GM12872 (cell line): Measurements from ENCODE around the gene ANXA7.

Experiments used
- TF ChIP-seq, protein P1 (sequence below): IDR thresholded peaks from 3 replicates; pipeline ENCODE4 v1.5.1; 2011; ENCODE audit warnings: low read depth, mild to moderate bottlenecking, low read length, moderate library complexity; ENCODE audit not compliant: insufficient read depth

ANXA7 gene

DNA sequence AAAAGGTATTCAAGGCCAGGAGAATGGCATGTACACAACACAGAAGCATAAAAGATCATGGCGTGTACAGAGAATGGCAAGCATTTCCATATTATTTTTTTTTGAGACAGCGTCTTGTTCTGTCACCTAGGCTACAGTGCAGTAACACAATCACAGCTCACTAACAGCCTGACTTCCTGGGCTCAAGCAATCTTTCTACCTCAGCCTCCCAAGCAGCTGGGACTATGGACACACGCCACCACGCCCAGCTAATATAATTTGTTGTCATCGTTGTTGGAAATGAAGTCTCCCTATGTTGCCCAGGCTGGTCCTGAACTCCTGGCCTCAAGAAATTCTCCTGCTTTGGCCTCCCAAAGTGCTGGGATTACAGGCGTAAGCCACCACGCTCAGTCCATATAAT, 27.3 kb downstream of the ANXA7 start:
- TF ChIP-seq, protein P1, sequence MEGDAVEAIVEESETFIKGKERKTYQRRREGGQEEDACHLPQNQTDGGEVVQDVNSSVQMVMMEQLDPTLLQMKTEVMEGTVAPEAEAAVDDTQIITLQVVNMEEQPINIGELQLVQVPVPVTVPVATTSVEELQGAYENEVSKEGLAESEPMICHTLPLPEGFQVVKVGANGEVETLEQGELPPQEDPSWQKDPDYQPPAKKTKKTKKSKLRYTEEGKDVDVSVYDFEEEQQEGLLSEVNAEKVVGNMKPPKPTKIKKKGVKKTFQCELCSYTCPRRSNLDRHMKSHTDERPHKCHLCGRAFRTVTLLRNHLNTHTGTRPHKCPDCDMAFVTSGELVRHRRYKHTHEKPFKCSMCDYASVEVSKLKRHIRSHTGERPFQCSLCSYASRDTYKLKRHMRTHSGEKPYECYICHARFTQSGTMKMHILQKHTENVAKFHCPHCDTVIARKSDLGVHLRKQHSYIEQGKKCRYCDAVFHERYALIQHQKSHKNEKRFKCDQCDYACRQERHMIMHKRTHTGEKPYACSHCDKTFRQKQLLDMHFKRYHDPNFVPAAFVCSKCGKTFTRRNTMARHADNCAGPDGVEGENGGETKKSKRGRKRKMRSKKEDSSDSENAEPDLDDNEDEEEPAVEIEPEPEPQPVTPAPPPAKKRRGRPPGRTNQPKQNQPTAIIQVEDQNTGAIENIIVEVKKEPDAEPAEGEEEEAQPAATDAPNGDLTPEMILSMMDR, result no peak

- TF ChIP-seq, protein P1, result no peak
These were observed 34.7 kb downstream of the ANXA7 start for GRCh38 chr10:73379064-73379748.

DNA sequence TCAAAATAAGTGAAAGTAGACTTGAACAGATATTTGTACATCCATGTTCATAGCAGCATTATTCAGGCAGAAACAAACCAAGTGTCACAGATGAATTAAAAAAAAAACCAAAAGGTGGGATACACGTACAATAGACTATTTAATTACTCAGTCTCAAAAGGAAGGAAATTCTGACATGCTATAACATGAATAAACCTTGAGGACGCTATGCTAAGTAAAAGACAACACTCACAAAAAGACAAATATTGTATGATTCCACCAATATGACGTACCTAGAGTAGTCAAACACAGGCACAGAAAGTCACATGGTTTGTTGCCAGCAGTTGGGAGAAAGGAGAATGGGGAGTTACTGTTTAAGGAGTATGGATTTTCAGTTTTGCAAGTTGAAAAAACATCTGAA, 37.2 kb downstream of the ANXA7 start:
- TF ChIP-seq, protein P1, result no peak

- TF ChIP-seq, protein P1, result no peak
These were observed 45.6 kb downstream of the ANXA7 start for GRCh38 chr10:73368238-73368637.

GRCh38 chr10:73366381-73367298, 47.2 kb downstream of the ANXA7 start:
- TF ChIP-seq, protein P1, result no peak

- TF ChIP-seq, protein P1, result no peak
These were observed 48.9 kb downstream of the ANXA7 start for GRCh38 chr10:73364964-73365363.

DNA sequence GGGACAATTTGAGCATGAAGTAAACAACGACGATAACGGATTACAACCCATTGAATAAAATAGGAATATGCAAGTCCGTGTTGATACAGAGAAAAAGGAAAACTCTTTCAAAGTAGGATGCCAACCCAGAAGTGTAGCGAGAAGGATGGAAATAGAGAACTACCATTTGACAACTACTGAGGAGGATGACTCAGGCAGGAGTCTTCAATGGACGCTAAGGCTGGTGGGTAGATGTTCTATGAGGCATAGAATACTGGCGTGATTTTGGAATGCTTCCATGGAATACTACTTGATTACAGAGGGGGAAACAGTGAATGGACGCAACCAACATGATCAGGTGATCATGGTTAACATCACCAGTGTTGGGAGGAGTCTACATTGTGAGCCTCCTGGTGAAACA, 54.4 kb downstream of the ANXA7 start:
- TF ChIP-seq, protein P1, result no peak
